Stimulated activated CD8-positive, alpha-beta memory T cell treated with anti-CD3 and anti-CD28 coated beads, Interleukin-15, amount 100 ng/mL, for 24 hours (primary cell): ENCODE measurements around the gene SIPA1.
"Not testable (repeated sequence)": the region's sequence is repeated elsewhere in the genome, so short reads cannot be mapped to it uniquely, and the experiment has no call there.

Source experiments
- DNase-seq: peaks from one replicate; pipeline ENCODE4 v3.0.0-alpha.2; 2020; ENCODE audit warnings: low read depth

Gene SIPA1

GRCh38 chr11:65624931-65625627, 12.8 kb upstream of the SIPA1 start:
- DNase-seq, result no peak

DNA sequence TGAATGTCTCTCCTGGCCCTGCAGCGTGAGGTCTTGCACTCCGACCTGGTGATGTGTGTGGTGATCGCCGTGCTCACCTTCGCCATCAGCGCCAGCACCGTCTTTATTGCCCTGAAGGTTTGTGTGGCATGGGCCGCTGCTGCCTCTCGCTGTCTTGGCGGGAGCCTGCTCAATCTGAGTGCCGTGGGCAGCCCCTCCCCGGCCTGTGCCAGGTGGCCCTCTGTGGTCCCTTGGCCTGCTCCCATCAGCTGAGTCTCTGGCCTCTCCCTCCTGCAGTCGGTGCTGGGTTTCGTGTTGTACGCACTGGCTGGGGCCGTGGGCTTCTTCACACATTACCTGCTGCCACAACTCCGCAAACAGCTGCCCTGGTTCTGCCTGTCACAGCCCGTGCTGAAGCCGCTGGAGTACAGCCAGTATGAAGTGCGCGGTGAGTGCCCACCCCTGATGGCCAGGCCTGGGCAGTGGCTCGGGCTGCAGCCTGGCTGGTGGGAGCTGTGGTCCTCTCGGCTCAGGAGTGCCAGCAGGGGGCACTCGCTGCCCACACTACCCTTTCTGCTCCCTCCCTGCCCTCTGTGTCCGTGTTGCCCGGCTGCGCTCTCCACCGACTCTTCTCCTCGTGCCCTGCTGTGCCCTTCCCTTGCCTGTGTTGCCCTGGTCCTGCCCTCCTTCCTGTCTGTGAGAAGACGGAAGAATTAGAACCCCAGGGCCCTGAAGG, 12.1 kb upstream of the SIPA1 start:
- no peak for DNase-seq

GRCh38 chr11:65627202-65627601, 10.7 kb upstream of the SIPA1 start:
- no peak for DNase-seq

DNA sequence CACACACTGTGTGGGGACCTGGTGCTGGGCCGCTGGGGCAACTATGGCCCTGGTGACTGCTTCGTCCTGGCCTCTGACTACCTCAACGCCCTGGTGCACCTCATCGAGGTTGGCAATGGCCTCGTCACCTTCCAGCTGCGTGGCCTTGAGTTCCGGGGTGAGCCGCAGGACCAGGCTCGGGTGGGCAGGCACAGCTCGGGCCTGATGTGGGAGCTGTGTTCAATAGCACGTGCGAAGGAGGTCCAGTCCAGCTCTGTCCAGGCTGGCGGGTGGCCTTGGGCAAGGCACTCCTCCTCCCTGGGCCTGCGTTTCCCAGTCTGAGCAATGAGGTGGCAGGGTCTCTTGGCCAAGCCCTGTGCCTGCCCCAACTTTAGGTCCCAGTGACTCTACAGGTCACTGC, 8.3 kb upstream of the SIPA1 start:
- DNase-seq, result no peak

DNA sequence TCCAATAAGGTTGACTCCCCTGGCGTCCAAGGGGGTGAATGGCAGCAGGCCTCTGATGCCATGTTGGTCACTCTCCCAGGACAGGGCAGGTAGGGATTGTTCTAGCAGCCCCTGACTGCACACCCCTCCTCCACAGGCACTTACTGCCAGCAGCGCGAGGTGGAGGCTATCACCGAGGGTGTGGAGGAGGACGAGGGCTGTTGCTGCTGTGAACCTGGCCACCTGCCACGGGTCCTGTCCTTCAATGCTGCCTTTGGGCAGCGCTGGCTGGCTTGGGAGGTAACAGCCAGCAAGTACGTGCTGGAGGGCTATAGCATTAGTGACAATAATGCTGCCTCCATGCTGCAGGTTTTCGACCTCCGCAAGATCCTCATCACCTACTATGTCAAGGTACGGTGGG, 7.7 kb upstream of the SIPA1 start:
- DNase-seq, result no peak

DNA sequence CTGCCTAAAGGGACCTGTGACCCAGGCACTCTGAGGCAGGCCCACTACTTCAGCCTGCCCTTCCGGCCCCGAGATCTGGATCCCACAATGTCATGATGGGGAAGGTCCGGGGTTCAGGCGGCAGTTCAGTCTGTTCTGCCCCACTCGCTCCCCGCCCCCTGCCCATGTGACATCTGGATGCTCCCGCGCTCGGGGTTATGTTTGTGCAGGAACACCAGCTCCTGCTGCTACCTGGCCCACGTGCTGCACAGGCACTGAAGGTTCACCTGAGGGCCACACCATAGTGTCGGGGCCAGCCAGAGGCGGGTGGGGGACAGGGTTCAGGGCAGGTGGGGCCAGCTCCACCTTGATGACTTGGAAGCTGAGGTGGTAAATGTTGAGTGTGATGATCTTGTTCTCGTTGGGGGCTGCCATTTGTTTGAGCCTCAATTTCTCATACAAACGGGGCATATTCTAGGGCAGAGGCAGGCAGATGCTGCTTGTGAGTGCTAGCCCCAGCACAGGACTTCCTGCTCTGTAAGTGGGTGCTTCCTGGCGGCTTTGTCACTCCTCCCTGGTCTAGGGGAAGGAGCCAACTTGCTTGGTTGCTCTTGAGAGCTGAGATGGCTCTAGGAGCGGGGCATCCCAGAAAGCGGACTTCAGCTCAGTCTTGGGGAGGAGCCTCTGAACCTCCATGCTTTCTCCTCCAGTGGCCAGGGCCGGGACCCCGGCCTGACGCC, 4.4 kb upstream of the SIPA1 start:
- no peak for DNase-seq

DNA sequence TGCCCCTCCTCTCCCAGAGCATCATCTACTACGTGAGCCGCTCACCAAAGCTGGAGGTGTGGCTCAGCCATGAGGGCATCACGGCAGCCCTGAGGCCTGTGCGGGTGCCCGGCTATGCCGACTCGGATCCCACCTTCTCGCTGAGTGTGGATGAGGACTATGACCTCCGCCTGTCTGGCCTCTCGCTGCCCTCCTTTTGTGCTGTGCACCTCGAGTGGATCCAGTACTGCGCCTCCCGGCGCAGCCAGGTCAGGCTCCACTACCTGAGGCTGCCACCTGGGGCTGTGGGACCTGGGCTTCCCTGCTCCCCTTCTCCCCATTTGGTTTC, 3.8 kb upstream of the SIPA1 start:
- DNase-seq, result no peak

DNA sequence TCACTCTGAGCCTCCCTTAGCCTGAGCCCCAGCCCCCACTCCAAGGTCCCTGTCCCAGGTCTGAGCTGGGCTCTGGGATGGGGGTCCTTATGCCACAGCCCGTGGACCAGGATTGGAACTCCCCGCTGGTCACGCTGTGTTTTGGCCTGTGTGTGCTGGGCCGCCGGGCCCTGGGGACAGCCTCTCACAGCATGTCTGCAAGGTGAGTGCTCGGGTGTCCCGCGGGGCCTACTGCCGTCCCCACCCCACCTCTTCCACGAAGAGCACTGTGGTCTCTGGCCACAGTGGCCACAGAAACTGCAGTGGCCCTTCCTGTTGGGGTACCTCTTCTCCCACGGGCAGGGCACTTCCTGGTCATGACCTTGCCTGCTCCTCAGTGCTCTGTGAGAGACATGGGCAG, 3.5 kb upstream of the SIPA1 start:
- no peak for DNase-seq

GRCh38 chr11:65634905-65635731, 2.8 kb upstream of the SIPA1 start:
- no peak for DNase-seq

- no peak for DNase-seq
Measured at GRCh38 chr11:65636108-65637031, 1.5 kb upstream of the SIPA1 start.

DNA sequence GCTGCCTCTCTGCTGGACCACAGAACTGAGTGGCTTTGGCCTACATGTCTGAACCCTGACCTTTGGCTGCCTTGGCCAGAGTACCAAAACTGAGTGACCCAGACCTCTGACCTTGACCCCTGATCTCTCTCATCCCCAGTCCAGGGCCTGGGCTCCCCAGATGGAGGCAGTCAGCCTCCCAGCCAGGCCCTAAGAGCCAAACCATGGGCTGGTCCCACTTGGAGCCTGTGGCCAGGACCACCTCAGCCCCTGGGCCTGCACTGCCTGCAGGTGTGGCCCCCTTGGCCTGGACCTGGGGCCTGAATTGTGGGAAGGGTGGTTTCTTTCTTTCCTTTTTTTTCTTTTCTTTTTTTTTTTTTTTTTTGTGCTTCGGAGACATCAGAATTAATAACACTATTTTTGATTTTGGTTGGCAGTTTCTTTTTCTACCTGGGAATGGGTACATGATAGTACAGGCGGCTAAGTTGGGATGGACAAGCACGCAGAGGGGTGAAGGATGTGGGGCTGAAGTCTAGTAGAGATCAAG, 806 bp upstream of the SIPA1 start:
- no peak for DNase-seq

GRCh38 chr11:65639228-65639597, 1.3 kb downstream of the SIPA1 start:
- DNase-seq, result not testable (repeated sequence)

- no peak for DNase-seq
Measured at GRCh38 chr11:65639623-65640482, 2.0 kb downstream of the SIPA1 start.

DNA sequence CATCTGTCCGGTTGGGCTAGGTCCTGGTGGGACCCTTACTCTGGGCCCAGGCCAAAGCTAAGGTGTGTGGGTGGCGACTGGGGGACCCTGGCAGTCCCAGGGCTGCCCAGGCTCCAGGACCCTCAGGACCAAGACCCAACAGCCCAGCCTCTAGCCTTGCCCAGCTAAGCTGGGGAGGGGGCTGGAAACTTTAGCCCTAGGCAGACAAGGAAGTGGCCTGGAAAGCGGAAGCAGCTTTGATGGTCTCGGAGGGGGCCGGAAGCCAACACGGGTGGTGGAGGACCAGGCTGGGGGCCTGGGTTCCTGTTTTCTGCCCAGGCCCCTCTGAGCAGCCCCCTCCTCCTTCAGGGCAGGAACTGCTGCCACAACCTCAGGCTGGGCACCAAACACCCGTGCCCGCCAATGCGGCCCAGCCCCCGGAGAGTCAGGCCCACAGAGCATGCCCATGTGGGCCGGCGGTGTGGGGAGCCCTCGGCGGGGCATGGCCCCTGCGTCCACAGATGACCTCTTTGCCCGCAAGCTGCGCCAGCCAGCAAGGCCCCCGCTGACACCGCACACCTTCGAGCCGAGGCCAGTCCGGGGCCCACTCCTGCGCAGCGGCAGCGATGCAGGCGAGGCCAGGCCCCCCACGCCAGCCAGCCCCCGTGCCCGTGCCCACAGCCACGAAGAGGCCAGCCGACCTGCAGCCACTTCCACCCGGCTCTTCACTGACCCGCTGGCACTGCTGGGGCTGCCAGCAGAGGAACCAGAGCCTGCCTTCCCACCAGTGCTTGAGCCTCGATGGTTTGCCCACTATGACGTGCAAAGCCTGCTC, 2.8 kb downstream of the SIPA1 start:
- no peak for DNase-seq

- no peak for DNase-seq
Measured at GRCh38 chr11:65641297-65642013, 3.6 kb downstream of the SIPA1 start.

DNA sequence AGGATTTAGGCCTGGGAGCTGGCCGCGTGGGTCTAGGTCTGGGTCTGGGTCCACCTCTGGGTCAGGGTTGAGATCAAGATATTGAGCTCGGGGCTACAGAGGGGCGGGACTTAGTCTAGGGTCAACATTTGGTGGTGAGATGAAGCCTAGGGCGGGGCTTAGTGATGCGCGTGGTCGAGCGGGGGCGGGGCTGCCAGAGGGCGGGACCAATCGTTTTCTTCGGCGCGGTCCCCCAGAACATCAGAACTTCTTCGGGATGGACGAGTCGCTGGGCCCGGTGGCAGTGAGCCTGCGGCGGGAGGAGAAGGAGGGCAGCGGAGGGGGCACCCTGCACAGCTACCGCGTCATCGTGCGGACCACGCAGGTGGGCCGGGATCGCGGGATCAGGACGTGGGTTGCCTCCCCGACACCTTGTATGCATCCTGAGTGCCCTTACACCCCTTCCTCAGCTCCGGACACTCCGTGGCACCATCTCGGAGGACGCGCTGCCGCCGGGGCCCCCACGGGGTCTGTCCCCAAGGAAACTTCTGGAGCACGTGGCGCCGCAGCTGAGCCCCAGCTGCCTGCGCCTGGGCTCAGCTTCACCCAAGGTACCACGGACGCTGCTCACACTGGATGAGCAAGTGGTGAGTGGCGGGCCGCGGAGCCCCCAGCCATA, 4.2 kb downstream of the SIPA1 start:
- DNase-seq, result no peak

DNA sequence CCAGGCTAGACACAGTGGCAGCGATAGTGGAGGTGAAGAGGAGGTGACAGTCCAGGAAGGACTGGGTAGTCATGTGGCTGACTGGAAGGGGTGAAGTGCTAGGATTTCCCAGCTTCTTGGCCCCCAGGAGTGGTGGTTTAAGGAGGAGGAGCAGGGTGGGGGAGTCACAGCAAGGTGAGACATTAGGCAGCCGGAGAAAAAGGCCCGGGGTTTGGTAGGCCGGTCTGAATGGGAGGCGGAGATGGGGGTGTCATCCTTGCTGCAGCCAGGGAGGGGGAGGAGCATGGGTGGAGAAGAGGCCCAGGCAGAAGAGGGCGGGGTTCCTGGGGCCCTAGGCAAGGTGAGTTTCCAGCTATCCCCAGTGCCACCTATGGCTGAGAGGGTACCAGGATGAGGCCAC, 6.1 kb downstream of the SIPA1 start:
- no peak for DNase-seq

DNA sequence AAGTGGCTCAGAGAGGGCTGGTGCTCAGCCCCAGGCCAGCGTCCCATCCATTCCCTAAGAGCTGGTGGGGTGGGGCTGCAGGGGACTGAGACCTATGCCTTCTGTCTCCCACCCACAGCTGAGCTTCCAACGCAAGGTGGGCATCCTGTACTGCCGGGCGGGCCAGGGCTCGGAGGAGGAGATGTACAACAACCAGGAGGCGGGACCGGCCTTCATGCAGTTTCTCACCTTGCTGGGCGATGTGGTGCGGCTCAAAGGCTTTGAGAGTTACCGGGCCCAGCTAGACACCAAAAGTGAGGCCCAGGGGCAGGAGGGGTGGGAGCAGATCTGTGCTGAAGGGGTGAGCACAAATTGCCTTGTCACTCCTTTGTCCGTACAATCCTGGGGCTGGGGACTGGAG, 6.9 kb downstream of the SIPA1 start:
- DNase-seq, result no peak
